HG03196 (cell line): ENCODE data around the gene RABGAP1.
"Not testable (repeated sequence)": the region's sequence is repeated elsewhere in the genome, so short reads cannot be mapped to it uniquely, and the experiment has no call there.

ENCODE experiments used
- ATAC-seq: cut with Tn5 transposase; IDR thresholded peaks from one replicate; pipeline ENCODE4 v1.9.1; 2021; ENCODE audit not compliant: unreplicated experiment

Gene RABGAP1

DNA sequence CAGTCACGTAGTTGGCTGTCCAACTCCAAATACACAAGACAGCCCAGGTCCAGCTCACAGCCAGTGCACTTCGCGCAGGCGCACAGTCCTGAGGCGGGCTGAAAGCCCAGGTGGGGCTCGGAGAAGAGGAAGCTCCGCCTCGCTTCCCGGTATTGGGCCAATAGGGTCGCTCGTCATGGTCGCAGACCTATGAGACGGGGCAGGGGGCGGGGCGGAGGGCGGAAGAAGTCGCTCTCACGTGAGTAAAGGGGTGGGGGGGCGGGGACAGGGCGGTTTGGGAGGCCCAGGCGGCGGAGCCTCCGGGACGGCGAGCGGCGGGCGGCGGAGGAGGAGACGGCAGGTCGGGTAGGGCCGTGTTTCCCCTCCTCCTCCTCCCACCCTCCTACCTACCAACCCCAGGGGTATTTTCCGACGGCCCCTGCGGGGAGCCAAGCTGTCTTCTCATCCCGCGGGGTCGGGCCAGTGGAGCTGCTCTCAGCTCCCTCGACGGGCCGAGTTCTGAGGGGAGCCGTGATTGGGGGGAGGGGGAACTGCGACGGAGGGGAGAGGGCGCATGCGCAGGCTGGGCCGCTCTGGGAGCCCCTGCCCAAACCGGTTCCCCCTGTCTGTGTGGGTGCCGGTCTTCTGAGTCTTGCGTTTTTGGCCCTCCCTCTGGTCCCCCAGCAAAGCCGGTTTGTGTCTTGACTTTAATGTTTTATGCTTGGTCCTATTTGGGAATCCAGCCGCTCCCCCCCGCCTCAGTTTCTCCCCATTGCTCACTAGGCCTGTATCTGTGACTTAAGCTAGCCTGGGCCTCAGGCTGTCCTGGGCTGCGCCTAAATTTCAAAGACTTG is at the start of gene RABGAP1:
TSS of gene RABGAP1 (plus strand) at position 272 of the 833 bp plus-strand sequence. CDS start 16,040 bp downstream, outside the sequence.
- ATAC-seq: peak; percentile 95

DNA sequence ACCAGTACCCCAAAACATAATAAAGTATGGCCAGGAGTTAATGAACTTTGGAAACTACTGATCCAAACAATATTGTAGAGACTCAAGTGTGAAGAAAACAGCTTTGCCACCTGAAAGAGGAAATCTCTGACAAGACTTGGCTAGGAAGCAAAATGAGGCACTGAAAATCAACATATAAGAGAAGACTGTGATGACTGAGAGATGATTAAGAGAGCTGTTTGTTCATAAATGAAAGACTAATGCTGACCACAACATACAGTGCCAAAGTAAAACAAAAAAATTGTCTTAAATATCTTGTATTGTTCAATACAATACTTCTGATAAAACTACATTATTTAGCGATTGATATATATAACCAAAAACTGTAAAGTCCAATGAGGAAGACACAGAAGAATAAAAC is 42.9 kb upstream of the RABGAP1 start:
- ATAC-seq: no peak

DNA sequence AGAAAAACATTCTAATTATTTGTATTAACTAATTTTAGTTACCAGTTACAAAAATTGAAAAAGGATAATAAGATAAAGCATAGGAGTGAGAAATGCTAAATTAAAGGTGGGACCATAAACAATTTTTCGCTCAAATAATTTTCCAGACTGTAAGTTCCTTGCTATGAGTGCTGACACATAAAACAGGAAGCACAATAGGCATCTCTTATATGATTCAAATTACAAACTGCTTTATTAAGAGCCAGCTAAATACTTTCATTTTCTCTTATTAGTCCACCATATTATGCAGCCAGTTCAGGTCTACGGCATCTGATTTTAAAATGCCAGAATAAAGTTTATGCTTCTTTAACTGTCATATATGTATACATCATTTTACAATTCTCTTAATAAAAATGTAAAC is 40.0 kb upstream of the RABGAP1 start:
- ATAC-seq: no peak

DNA sequence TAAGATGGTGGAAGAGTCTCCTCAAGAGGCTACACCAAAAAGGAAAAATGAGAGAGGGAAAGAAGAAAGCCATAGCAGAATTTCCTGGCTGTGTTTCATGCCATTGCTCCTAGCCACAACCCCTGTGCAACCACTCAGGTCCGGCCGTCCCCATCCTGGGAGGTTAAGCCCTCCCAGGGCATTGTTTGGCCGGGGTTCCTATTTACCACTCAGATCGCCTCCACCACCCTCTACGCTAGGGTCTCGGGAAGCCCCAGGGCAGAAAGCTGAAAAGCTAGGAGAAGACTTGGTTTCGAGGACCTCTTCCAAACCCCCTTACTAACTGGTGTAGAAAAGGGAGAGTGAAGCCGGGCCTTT is 36.4 kb upstream of the RABGAP1 start:
- peak; percentile 23 for ATAC-seq

DNA sequence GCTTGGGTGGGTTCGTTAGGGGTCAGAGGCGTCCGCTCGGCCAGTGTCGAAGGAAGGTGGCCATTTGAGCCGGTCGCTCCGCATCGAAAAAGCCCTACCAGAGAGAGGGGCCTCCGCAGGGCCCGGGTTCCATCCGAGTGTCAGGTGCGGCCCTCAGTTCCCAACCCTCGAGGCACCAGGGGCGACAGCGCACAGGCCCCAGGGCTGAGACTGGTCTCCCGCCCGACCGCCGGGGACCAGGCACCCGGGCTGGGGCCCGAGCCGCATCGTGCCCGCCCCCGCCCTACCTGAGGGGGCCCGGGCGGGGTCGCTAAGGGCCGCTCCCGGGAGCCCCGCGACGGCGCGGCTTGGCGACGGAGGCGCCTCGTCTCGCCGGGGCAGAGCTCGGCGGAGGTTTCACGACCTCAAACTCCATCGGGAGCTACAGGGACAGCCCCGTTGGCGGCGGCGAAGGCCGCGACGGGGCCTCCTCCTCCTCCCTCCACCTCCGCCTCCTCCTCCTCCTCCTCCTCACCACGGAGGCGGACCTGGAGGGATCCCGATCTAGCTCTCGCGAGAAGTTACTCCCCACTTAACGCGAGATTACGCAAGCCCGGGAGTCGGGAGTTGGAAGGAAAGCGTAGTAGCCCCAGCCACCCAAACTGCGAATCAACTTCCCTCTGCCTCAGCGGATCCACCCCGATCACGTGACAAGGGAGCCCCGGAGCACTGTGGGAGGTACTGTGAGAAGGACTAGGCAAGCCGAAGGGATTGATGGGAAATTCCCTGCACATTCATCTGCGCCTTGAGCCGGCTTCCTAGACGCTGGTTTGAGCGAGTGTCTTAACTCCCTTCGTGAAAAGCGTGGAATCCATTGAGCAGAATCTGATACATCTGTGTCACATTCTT is 35.8 kb upstream of the RABGAP1 start, which contains the start of gene RC3H2:
TSS of gene RC3H2 (minus strand) at position 537 of the 888 bp plus-strand sequence. CDS start 7,850 bp downstream, outside the sequence.
- peak; percentile 80 for ATAC-seq

DNA sequence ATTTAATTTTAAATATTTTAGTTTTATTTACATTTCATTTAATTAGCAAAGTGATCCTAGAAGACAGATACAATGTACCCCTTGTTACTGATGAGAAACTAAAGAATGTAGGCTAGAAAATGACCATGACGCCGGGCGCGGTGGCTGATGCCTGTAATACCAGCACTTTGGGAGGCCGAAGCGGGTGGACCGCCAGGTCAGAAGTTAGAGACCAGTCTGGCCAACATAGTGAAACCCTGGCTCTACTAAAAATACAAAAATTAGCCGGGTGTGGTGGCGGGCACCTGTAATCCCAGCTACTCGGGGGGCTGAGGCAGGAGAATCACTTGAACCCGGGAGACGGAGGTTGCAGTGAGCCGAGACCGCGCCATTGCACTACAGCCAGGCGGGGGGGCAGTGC is 34.7 kb upstream of the RABGAP1 start:
- not testable (repeated sequence) for ATAC-seq

DNA sequence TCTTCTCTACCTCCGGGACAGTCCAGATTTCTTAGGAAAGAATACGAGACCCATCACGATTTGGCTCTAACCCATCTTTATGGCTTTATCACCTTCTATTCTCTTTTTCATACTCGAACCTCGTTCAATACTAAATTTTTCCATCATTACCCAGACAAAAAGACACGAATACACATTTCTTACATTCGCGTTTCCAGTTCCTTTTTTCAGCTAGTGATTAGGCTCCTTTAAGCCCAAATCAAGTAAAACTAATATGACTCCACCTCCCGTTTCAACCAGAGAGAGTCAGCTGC is 28.2 kb upstream of the RABGAP1 start:
- ATAC-seq: no peak

DNA sequence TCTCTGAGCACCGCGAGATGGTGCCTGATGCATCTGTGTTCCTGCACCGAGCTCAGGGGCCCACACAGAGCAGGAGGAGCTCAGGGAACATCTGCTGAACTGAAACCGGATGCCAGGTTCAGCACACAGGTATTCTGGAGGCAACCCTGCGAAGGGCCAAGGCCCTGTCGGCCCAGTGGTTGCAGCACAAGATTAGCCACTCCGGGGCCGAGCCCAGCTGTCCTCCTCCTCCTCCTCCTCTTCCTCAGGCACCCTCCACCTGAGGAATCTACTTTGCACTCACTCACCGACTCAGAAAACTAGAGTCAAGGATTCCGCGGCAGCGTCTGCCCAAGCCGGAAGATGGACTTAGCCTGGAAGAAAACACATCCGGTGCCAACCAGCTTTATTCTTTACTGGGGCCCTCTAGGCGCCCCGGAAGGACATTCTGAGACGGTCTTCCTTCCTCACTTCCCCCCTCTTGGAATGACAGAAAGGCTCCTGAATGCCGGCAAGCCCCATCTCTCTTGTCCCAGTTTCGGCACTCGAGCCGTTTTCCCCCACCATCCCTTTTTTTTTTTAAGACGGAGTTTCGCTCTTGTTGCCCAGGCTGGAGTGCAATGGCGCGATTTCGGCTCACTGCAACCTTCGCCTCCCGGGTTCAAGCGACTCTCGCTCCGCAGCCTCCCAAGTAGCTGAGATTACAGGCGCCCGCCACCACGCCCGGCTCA is 27.7 kb upstream of the RABGAP1 start, which contains the start of gene ZBTB6:
TSS of gene ZBTB6 (minus strand) at position 360 of the 710 bp plus-strand sequence. CDS start 1,251 bp downstream, outside the sequence.
- ATAC-seq: peak; percentile 96

DNA sequence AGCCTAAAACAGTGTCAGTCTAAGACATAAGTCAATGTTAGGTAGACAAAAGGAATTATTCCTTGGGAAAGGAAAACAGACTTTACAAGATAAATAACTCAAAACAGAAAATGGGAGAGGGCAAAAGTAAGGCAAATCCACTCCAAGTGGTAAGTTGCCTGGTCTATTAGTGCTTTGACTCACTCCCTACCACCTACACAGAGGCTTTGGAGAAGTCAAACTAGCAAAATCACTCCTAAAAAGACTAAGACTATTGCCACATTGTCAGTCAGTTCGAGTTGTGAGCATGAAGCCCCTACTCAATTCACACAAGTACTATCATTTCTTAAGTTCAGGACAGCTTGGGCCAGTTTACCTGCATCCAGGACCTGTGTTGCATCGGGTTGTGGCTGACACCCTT is 22.5 kb upstream of the RABGAP1 start:
- no peak for ATAC-seq

DNA sequence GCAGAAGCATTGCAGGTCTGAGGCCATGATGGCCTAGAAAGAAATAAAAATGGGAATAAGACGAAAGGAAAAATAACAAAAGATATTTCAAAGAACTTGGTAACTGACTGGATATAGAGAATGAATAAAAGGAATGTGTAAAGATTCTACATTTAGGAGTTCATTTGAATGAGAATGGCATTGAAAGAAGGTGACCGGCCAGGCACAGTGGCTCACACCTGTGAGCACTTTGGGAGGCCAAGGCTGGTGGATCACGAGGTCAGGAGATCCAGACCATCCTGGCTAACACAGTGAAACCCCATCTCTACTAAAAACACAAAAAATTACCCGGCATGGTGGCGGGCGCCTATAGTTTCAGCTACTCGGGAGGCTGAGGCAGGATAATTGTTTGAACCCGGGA is 18.1 kb upstream of the RABGAP1 start:
- ATAC-seq: no peak

DNA sequence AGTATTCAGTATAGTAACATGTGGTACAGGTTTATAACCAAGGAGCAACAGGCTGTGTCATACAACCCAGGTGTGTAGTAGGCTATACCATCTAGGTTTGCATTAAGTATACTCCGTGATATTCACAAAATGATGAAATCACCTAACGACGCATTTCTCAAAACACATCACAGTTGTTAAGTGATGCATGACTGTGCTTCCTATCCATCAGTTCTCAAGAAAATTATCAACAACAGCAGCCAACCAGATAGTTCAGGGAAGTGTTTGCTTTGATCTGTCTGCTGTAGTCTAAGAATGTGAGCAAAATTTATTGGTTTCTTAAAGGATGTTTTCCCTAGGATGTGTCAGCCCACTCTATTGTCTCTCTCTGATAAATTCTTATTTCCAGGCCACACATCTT is 16.9 kb upstream of the RABGAP1 start:
- ATAC-seq: no peak

DNA sequence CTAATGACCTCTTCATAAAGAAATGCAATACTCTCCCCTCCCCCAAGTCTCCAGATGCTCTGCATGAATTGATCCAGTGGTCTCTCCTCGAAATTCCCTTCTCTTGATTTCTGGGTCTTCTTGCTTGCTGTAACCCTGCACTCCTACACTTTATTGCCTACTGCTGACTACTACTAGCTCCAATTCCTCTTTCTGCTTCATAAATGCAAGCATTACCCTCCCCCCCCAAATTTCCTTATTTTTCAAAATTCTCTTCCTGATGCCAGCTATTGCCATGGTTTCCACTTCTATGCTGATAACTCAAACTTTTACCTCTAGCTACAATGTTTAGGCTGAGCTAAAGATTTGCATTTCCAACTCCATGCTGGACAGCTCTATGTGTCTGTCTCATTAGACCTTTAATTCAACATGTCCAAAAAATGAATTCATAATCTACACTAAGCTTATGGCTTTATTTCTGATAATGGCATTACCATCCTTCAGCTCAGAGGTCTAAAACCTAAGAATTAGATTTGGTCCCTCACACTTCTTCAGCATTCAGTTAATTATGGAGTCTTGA is 10.9 kb upstream of the RABGAP1 start:
- no peak for ATAC-seq

DNA sequence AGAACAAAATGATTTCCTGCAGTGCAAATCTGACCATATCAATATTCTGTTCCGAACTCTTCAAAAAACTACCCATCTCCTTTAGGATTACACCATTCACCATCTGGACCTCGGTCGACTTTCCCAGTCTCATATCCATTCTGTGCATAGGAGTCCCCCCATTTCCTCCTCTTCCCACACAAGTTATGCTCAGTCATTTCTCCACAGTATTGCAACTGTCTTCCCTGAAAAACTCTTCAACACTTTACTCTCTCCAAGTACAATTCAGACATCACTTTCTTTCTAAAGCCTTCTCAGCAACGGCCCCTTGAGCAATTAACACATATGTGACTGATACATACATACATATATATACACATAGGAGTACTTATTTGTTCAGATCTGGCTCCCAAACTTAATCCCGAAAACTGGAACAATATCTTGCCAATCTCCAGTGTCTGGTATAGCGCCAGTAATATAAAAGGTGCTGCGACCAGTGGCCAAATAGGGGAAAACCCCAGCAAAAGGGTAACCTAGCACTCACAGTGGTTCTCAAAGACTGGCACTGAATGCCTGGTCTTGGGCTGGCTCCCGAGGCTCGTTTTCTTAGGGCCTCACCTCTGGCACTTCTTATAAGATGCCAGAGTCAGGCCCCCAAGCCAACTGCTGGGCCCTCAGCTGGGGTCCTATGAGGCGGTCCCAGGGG is 10.1 kb upstream of the RABGAP1 start:
- ATAC-seq: no peak

DNA sequence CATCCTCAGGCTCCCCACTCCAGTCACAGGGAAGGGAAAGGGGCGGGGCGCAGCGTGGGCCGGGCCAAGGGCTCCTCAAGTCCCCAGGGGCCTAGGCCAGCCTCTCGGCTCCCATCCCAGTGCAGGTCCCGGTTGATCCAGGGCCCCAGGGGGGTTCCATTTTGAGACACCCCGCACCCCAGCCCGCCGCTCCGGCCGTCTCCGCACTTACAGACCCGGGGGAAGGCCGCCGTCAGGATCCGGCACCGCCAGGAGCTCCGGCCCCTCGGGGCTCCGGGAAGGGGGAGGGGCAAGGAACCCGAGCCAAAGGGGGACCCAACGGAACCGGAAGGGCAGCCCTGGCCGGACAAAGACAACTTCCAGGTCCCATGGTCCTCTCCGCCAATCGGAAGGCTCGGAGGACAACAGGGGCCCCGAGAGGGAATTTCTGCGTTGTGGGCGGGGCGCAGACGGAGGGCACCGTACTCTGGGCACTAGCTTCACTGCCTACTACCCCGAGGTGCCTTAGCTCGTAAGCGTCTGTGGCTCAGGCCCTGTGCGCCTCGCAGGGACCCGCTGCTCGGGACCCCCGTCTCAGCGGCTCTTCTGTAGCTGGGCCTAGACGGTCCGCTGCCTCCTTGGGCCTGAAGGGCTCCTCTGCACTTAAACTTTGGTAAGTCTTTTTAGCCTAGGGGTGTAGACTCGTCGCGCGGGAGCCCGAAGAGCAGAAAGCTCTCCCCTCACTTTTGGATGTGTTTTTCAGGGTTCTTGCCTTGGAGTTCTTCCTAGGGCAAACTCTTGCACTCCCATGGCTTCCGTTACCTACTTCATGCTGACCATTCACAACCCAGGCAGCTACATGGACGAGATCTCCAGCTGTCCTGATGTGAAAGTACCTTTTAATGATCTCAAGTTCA is 9.3 kb upstream of the RABGAP1 start, which contains the start of gene ZBTB26:
TSS of gene ZBTB26 (minus strand) at position 287 of the 896 bp plus-strand sequence. CDS start 11,578 bp downstream, outside the sequence.
- peak; percentile 96 for ATAC-seq

DNA sequence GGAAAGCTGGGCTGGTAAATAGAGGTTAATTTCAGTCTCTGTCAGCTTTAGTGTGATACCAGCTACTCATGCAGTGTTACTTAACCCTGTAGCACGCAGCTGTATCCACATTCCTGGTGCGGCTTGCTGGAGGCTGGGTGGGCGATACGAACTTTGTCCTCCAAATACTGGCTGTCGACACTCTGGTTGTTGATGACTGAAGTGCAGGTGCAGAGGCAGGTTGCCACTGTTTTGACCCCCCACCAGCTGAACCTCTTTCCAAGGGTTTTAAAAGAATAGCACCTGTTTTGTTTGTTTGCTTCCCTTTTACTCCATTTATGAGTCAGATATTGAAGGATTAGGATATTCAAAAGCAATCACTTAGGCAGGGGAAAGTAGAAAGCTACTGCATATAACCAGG is 4.4 kb upstream of the RABGAP1 start:
- ATAC-seq: no peak

DNA sequence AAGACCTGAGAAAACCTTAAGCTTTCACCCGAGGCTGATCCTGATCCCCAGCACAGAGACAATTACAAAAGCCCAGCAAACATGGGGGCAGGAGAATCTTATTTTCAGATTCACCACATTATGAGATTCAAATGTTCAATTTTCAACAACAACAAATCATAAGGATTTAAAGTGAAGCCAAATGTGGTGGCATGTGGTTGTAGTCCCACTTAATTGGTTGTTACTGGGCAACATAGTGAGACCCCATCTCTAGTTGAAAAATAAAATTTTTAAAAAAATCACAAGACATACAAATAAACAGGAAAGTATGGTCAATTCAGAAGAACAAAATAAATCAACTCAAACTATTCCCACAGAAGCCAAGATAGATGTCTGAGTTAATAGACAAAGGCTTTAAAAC is 3.9 kb upstream of the RABGAP1 start:
- ATAC-seq: no peak

DNA sequence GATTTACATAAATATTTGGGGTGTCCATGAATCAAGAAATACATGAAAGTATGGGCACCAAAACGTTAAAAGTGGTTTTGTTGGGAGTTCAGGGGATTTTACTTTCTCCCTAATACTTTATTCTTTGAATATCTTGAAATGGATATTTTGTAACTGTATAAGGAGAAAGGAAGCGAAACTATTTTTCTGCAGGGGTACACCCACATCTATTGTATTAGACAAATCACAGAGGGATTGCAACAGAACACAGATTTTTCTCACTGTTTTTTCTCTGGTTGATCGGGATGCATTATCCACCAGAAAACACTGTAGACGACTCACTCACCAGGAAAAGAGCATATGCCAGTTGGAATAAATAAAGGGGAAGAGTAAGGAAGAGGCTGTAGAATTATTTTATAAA is 1.2 kb upstream of the RABGAP1 start:
- ATAC-seq: no peak

DNA sequence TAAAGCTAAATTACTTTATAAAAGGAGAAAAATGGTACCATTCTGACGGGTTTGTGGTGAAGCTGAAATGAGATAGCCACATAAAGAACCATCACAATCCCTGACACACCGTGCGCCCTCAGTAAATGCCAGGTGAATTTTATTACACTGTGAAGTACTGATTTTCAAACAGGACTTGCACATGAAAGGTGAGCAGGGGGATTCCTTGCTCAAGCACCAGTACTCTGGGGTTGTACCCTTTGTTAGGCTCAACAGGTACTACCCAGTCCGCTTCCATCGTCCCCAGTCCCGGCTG is 419 bp upstream of the RABGAP1 start:
- ATAC-seq: no peak

DNA sequence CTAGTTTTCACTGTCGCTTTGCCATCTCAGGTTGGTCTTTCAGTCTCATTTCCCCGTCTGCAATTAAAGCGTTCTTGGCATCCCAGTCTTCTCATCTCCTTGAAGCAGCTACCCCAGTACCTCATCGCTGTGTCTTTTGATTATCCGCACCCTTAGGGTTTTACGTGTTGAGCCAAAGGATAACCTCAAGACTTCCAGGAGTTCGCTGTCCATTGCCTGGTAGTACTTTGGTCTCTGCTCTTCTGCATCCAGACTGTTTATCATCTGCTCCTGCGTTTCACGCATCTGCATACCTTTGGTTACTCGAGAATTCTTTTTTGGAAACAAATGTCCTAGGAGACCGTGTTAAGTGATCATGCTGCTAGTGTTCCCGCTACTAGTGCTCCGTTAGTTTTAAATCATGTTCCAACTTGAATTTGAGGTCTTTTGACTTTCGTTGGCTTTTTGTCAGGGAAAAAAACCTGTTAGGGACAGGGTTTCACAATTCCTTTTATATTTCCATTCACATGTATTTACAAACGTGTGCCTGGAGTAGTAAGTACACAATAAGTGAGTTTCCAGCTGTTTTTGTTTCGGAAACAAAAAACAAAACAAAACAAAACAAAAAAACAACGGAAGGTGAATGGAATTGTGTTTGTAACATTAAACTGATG is 888 bp downstream of the RABGAP1 start:
- ATAC-seq: peak; percentile 5
